ENCODE measurements around the gene PLVAP.

PLVAP gene

DNA sequence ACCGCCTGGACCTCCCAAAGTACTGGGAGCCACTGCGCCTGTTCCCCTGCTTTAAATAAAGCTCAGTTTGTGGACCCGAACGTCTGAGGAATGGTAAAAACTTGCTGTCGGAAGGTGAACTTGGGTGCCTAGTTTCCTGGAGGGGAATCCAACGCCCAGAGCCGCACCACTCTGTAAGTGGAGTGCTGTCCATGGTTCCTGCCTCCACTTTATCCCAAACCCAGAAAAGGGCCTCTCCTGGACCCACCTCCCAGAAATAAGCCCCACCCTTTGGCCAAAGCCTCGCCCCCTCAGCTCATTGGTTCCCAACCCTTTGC, 44.8 kb downstream of the PLVAP start:
- TF ChIP-seq FOXK2 (IDR thresholded peaks at IDR 0.05) = no peak
- ChIA-PET CTCF (interaction anchor here (1.1 to 2.0 kb wide), 2 partner anchors 27 to 39 kb away, joined by 5 to 6 read pairs; partner anchors contain the start of gene MRPL34), POLR2A (interaction anchor here (0.6 to 9.3 kb wide), 8 partner anchors 9 to 601 kb away, joined by 3 to 107 read pairs (median 6); partner anchors contain the start of genes DDA1, MRPL34 and USE1)
- no peak for DNase-seq (ENCODE audit: extremely low spot score)

GRCh38 chr19:17331045-17331558, 46.0 kb downstream of the PLVAP start:
- CTCF ChIA-PET = interaction anchor here (0.5 kb wide), 1 partner anchor 11 kb away, joined by 3 read pairs; no protein-coding TSS in a partner anchor
- no peak for DNase-seq (ENCODE audit: extremely low spot score)
- POLR2A ChIA-PET = interaction anchor here (9.3 kb wide), 1 partner anchor 23 kb away, joined by 107 read pairs; the partner anchor contains the start of genes DDA1 and MRPL34
- TF ChIP-seq NFRKB (IDR thresholded peaks at IDR 0.05) (no peak), ARNT (IDR thresholded peaks at IDR 0.05) (no peak), L3MBTL2 (conservative IDR thresholded peaks at IDR 0.05) (no peak), FOXA1 (IDR thresholded peaks at IDR 0.05) (no peak), HDGF (IDR thresholded peaks at IDR 0.05; ENCODE audit: borderline replicate concordance) (no peak), FOXK2 (IDR thresholded peaks at IDR 0.05) (no peak)

DNA sequence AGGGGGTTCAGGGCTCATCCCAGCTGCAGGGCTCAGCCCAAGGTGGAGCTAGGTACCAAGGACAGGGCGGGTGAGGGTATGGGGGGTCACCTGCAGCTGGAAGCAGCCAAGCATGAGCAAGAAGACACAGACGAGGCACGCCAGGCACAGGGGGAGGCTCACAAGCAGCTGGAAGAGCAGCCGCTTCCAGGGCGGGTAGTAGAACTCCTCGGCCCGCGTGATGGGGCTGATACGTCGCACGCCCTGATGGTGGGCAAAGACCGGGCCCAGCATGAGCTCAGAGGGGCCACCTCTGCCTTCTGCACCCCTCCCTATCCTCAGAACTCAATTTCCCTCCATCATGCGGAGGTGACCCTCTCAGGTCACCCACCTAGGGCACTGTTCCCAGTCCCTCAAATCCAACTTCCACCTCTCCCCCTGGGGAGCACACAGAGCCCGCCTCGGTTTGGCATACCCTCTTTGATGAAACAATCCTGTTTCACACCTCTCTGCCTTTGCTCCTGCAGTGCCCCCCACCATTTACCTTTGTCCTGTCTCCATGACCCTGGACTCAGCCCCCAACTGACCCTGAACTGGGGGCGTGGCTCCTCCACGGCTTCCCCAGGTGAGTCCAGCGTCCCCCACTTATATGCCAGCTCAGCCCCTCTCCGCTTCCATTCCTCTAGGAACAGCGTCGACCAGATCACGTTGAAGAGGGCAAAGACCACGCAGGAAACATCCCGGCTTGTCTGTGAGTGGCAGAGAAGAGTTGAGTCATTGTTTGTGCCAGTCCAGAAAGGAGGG, 46.7 kb downstream of the PLVAP start:
- ChIA-PET POLR2A (interaction anchor here (9.3 kb wide), 1 partner anchor 23 kb away, joined by 107 read pairs; the partner anchor contains the start of genes DDA1 and MRPL34), CTCF (interaction anchor here (0.5 kb wide), 1 partner anchor 12 kb away, joined by 3 read pairs; no protein-coding TSS in a partner anchor)

GRCh38 chr19:17329366-17330261, 47.5 kb downstream of the PLVAP start:
- TF ChIP-seq TARDBP (IDR thresholded peaks at IDR 0.05) (no peak), SP1 (IDR thresholded peaks at IDR 0.05) (no peak), ARNT (IDR thresholded peaks at IDR 0.05) (no peak), FOXM1 (IDR thresholded peaks at IDR 0.05; ENCODE audit: borderline replicate concordance) (no peak), LEF1 (IDR thresholded peaks at IDR 0.05; ENCODE audit: borderline replicate concordance) (no peak), CTBP1 (IDR thresholded peaks at IDR 0.05; ENCODE audit: borderline replicate concordance) (no peak), HDGF (IDR thresholded peaks at IDR 0.05; ENCODE audit: borderline replicate concordance) (no peak), BHLHE40 (IDR thresholded peaks at IDR 0.05; ENCODE audit: borderline replicate concordance) (no peak), ELF4 (IDR thresholded peaks at IDR 0.05) (no peak), FOXA1 (IDR thresholded peaks at IDR 0.05) (no peak), PKNOX1 (IDR thresholded peaks at IDR 0.05) (no peak), NFRKB (IDR thresholded peaks at IDR 0.05) (no peak), FOXK2 (IDR thresholded peaks at IDR 0.05) (no peak), SUZ12 (IDR thresholded peaks at IDR 0.05) (no peak), ZNF384 (IDR thresholded peaks at IDR 0.05) (no peak), L3MBTL2 (conservative IDR thresholded peaks at IDR 0.05) (no peak)
- CTCF ChIA-PET = no interaction called here
- DNase-seq (ENCODE audit: extremely low spot score) = no peak
- POLR2A ChIA-PET = interaction anchor here (0.5 to 9.3 kb wide), 2 partner anchors 22 to 31 kb away, joined by 3 to 107 read pairs; partner anchors contain the start of genes DDA1 and MRPL34

More for the DNA sequence above, 46.7 kb downstream of the PLVAP start:
- TF ChIP-seq FOXK2 (IDR thresholded peaks at IDR 0.05) (no peak), FOXM1 (IDR thresholded peaks at IDR 0.05; ENCODE audit: borderline replicate concordance) (no peak), HDGF (IDR thresholded peaks at IDR 0.05; ENCODE audit: borderline replicate concordance) (no peak), FOXA1 (IDR thresholded peaks at IDR 0.05) (no peak), SP1 (IDR thresholded peaks at IDR 0.05) (no peak)
- no peak for DNase-seq (ENCODE audit: extremely low spot score)

- CTCF ChIA-PET = no interaction called here
- TF ChIP-seq L3MBTL2 (conservative IDR thresholded peaks at IDR 0.05) (no peak), LEF1 (IDR thresholded peaks at IDR 0.05; ENCODE audit: borderline replicate concordance) (no peak), FOXA1 (IDR thresholded peaks at IDR 0.05) (no peak)
- POLR2A ChIA-PET = interaction anchor here (3.7 to 9.3 kb wide), 2 partner anchors 20 to 21 kb away, joined by 16 to 107 read pairs; partner anchors contain the start of genes DDA1 and MRPL34
- DNase-seq (ENCODE audit: extremely low spot score) = no peak
Observed at GRCh38 chr19:17328517-17329365, 48.4 kb downstream of the PLVAP start.

- ChIA-PET POLR2A (interaction anchor here (0.7 to 3.7 kb wide), 3 partner anchors 15 to 23 kb away, joined by 3 to 16 read pairs (median 4); partner anchors contain the start of genes DDA1 and MRPL34), CTCF (interaction anchor here (0.6 kb wide), 4 partner anchors 23 to 977 kb away, joined by 3 read pairs; partner anchors contain the start of genes ABHD8 and MRPL34)
- TF ChIP-seq L3MBTL2 (conservative IDR thresholded peaks at IDR 0.05) (no peak), FOXM1 (IDR thresholded peaks at IDR 0.05; ENCODE audit: borderline replicate concordance) (no peak), TARDBP (IDR thresholded peaks at IDR 0.05) (no peak), NFRKB (IDR thresholded peaks at IDR 0.05) (no peak), LEF1 (IDR thresholded peaks at IDR 0.05; ENCODE audit: borderline replicate concordance) (no peak), CTBP1 (IDR thresholded peaks at IDR 0.05; ENCODE audit: borderline replicate concordance) (no peak), BHLHE40 (IDR thresholded peaks at IDR 0.05; ENCODE audit: borderline replicate concordance) (no peak), ARNT (IDR thresholded peaks at IDR 0.05) (no peak), SP1 (IDR thresholded peaks at IDR 0.05) (no peak), ELF4 (IDR thresholded peaks at IDR 0.05) (no peak), FOXK2 (IDR thresholded peaks at IDR 0.05) (no peak)
- peak; percentile 87 for DNase-seq (ENCODE audit: extremely low spot score)
Observed at GRCh38 chr19:17327654-17328516, 49.3 kb downstream of the PLVAP start.

Measured in HEK293T (cell line).